ENCODE measurements around the gene IMP4. TPM values are rescaled to one million over a fixed set of nuclear protein-coding genes. Genes with fewer than 3 reads are reported as not detected.

Gene IMP4
- polyA plus RNA-seq, 1 donor from 2014 or later: 78.0 TPM

DNA sequence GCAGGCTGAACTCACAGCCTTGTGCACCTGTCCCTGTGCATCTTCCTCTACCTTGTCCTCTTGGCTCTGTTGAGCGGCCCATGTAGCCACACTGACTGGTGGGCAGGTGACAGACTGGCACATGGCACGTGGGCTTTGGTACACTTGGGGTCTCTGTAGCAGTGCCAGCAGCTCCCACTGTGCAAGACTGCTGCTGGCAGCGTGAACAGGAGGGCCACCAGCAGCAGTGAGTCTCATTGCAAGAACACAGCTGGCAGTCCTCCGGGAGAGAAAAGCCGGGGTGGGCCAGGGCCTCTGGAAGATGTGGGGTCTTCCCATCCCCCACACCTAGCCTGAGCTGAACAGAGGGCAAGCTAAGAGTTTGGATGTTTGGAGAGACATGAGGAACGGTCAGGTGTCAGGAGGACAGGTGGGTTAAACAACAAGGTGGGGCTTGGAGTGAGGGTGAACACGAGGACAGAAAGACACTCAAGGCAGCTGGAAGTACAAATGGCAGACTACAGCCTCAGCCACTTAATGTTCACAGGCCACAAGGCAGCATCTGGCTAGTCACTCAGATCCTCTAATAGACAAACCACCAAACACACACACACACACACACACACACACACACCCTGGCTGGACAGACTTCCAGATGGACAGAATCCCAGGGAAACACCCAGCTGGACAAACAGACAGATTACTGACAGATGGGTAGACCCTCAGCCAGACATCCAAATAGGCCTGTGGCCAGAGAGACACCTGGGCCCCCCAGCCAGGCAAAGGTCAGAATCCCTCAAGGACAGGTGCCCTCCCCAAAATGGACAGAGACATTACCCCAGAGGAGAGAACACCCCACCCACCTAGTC is 10.8 kb downstream of the IMP4 start:
- H3K27ac ChIP-seq (ENCODE audit: low read length): no peak overlapping the region
- H3K9ac ChIP-seq (ENCODE audit: low read length): no peak overlapping the region

DNA sequence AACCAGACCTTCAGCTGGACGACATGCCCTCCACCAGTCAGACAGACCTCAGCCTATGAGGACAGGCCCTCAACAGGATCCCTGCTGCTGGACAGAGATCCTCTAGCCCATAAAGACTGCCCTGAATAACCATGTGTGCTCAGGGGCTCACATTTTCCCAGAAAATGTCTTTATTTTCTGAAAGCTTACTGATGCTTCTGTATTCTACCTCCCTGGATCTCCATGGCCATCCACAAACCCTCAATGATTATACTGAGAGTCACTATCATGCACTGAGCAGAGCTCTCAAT is 11.4 kb downstream of the IMP4 start:
- Histone ChIP-seq H3K36me3 (ENCODE audit: insufficient read depth, low read length) (no peaks in the 10 kb centered on the region), H3K27ac (ENCODE audit: low read length) (no peak overlapping the region), H3K27me3 (ENCODE audit: insufficient read depth, low read depth, low read length) (no peaks in the 10 kb centered on the region), H4K20me1 (ENCODE audit: insufficient read depth) (no peaks in the 10 kb centered on the region), H3F3A (ENCODE audit: insufficient read depth, low read length, poor library complexity, severe bottlenecking) (no peaks in the 10 kb centered on the region), H3K9me2 (ENCODE audit: insufficient read depth, low read length) (no peaks in the 10 kb centered on the region), H3K4me3 (ENCODE audit: low read length) (no peak overlapping the region), H2AFZ (ENCODE audit: low read depth, low read length) (no peak overlapping the region), H3K79me2 (replicated peaks; ENCODE audit: insufficient read depth, low read length) (no peaks in the 10 kb centered on the region), H3K4me2 (ENCODE audit: low read length) (no peak overlapping the region), H3K9ac (ENCODE audit: low read length) (no peak overlapping the region), H3K9me3 (ENCODE audit: low read length) (no peaks in the 10 kb centered on the region)
- TF ChIP-seq SMC3 (conservative IDR thresholded peaks at IDR 0.05; ENCODE audit: poor library complexity) (no peak), EZH2 (IDR thresholded peaks at IDR 0.05; ENCODE audit: borderline replicate concordance, insufficient read depth, low read length, poor library complexity, severe bottlenecking) (no peak), TAF1 (IDR thresholded peaks at IDR 0.05; ENCODE audit: low read depth) (no peak)

More for the DNA sequence above, 10.8 kb downstream of the IMP4 start:
- Histone ChIP-seq H3K79me2 (replicated peaks; ENCODE audit: insufficient read depth, low read length) (no peaks in the 10 kb centered on the region), H3K27me3 (ENCODE audit: insufficient read depth, low read depth, low read length) (no peaks in the 10 kb centered on the region), H2AFZ (ENCODE audit: low read depth, low read length) (no peak overlapping the region), H3K9me3 (ENCODE audit: low read length) (no peaks in the 10 kb centered on the region), H3F3A (ENCODE audit: insufficient read depth, low read length, poor library complexity, severe bottlenecking) (no peaks in the 10 kb centered on the region), H3K36me3 (ENCODE audit: insufficient read depth, low read length) (no peaks in the 10 kb centered on the region), H3K4me3 (ENCODE audit: low read length) (no peak overlapping the region), H3K9me2 (ENCODE audit: insufficient read depth, low read length) (no peaks in the 10 kb centered on the region), H3K4me2 (ENCODE audit: low read length) (no peak overlapping the region), H4K20me1 (ENCODE audit: insufficient read depth) (no peaks in the 10 kb centered on the region)
- no peak for TF ChIP-seq EZH2 (IDR thresholded peaks at IDR 0.05; ENCODE audit: borderline replicate concordance, insufficient read depth, low read length, poor library complexity, severe bottlenecking)
- TF ChIP-seq RAD21 (conservative IDR thresholded peaks at IDR 0.05): no peak
- no peak for TF ChIP-seq TAF1 (IDR thresholded peaks at IDR 0.05; ENCODE audit: low read depth)
- no peak for TF ChIP-seq EP300 (conservative IDR thresholded peaks at IDR 0.05; ENCODE audit: poor library complexity, severe bottlenecking)
- TF ChIP-seq, protein P1, sequence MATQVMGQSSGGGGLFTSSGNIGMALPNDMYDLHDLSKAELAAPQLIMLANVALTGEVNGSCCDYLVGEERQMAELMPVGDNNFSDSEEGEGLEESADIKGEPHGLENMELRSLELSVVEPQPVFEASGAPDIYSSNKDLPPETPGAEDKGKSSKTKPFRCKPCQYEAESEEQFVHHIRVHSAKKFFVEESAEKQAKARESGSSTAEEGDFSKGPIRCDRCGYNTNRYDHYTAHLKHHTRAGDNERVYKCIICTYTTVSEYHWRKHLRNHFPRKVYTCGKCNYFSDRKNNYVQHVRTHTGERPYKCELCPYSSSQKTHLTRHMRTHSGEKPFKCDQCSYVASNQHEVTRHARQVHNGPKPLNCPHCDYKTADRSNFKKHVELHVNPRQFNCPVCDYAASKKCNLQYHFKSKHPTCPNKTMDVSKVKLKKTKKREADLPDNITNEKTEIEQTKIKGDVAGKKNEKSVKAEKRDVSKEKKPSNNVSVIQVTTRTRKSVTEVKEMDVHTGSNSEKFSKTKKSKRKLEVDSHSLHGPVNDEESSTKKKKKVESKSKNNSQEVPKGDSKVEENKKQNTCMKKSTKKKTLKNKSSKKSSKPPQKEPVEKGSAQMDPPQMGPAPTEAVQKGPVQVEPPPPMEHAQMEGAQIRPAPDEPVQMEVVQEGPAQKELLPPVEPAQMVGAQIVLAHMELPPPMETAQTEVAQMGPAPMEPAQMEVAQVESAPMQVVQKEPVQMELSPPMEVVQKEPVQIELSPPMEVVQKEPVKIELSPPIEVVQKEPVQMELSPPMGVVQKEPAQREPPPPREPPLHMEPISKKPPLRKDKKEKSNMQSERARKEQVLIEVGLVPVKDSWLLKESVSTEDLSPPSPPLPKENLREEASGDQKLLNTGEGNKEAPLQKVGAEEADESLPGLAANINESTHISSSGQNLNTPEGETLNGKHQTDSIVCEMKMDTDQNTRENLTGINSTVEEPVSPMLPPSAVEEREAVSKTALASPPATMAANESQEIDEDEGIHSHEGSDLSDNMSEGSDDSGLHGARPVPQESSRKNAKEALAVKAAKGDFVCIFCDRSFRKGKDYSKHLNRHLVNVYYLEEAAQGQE (IDR thresholded peaks at IDR 0.05; ENCODE audit: borderline replicate concordance): no peak
- TF ChIP-seq MXI1 (conservative IDR thresholded peaks at IDR 0.05; ENCODE audit: poor library complexity, severe bottlenecking): no peak
- TF ChIP-seq SMC3 (conservative IDR thresholded peaks at IDR 0.05; ENCODE audit: poor library complexity): no peak
- TF ChIP-seq, protein P2, sequence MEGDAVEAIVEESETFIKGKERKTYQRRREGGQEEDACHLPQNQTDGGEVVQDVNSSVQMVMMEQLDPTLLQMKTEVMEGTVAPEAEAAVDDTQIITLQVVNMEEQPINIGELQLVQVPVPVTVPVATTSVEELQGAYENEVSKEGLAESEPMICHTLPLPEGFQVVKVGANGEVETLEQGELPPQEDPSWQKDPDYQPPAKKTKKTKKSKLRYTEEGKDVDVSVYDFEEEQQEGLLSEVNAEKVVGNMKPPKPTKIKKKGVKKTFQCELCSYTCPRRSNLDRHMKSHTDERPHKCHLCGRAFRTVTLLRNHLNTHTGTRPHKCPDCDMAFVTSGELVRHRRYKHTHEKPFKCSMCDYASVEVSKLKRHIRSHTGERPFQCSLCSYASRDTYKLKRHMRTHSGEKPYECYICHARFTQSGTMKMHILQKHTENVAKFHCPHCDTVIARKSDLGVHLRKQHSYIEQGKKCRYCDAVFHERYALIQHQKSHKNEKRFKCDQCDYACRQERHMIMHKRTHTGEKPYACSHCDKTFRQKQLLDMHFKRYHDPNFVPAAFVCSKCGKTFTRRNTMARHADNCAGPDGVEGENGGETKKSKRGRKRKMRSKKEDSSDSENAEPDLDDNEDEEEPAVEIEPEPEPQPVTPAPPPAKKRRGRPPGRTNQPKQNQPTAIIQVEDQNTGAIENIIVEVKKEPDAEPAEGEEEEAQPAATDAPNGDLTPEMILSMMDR (IDR thresholded peaks at IDR 0.05; ENCODE audit: poor library complexity, severe bottlenecking): no peak

Measured in neural cell (in vitro differentiated cells).